ENCODE measurements around the gene PCSK5. TPM values are rescaled to one million over a fixed set of nuclear protein-coding genes. Genes with fewer than 3 reads are reported as not detected.

PCSK5 gene
- total and polyA plus RNA-seq, 4 donors: 0.58 to 3.6 (median 0.82) TPM

DNA sequence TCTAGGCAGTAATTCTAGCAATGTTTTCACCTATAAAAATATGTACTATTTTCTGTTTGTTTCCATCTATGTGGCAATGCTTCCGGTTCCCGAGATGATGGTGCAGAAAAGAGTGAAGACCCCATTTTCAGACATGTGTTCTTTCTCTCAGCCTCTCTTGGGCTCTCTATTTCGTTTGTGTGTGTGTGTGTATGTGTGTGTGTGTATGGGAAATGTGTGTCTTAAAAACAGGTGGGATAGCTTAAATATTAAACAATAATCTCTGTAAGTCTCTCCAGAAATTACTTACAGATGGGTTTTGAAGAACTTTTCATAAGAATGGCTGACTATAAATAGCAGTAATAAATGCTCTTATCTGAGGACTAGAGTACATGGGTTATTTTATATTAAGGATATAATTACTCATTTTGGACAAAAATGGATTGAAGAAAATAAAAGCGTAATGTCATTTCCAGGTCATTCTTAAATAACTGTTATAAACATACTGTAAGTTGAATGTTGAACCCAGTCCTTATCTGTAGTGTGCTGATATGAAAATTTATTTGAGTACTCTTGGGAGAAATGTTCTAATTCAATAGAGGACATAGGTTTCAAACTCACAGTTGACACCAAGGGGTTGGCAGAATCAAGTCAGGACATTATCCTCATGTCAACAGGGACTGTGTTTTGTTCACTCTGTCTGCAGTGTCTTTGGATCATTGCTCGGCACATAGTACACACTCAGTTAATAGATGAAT lies 31.1 kb downstream of the PCSK5 start:
- DNase-seq (ENCODE audit: low spot score): no peak
- TF ChIP-seq NR2F2 (IDR thresholded peaks at IDR 0.05): no peak
- TF ChIP-seq HNF4A (conservative IDR thresholded peaks at IDR 0.05): no peak
- no peak for TF ChIP-seq RAD21 (IDR thresholded peaks at IDR 0.05)
- TF ChIP-seq, protein P1, sequence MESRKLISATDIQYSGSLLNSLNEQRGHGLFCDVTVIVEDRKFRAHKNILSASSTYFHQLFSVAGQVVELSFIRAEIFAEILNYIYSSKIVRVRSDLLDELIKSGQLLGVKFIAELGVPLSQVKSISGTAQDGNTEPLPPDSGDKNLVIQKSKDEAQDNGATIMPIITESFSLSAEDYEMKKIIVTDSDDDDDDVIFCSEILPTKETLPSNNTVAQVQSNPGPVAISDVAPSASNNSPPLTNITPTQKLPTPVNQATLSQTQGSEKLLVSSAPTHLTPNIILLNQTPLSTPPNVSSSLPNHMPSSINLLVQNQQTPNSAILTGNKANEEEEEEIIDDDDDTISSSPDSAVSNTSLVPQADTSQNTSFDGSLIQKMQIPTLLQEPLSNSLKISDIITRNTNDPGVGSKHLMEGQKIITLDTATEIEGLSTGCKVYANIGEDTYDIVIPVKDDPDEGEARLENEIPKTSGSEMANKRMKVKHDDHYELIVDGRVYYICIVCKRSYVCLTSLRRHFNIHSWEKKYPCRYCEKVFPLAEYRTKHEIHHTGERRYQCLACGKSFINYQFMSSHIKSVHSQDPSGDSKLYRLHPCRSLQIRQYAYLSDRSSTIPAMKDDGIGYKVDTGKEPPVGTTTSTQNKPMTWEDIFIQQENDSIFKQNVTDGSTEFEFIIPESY (IDR thresholded peaks at IDR 0.05): no peak
- no peak for TF ChIP-seq FOXA1 (IDR thresholded peaks at IDR 0.05)
- TF ChIP-seq, protein P2, sequence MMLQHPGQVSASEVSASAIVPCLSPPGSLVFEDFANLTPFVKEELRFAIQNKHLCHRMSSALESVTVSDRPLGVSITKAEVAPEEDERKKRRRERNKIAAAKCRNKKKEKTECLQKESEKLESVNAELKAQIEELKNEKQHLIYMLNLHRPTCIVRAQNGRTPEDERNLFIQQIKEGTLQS (IDR thresholded peaks at IDR 0.05): no peak
- no peak for TF ChIP-seq TAF1 (conservative IDR thresholded peaks at IDR 0.05)
- no peak for TF ChIP-seq JUND (IDR thresholded peaks at IDR 0.05)
- TF ChIP-seq YY1 (IDR thresholded peaks at IDR 0.05): no peak
- TF ChIP-seq HNF4G (IDR thresholded peaks at IDR 0.05): no peak
- TF ChIP-seq FOXA2 (IDR thresholded peaks at IDR 0.05): no peak
- TF ChIP-seq, protein P3, sequence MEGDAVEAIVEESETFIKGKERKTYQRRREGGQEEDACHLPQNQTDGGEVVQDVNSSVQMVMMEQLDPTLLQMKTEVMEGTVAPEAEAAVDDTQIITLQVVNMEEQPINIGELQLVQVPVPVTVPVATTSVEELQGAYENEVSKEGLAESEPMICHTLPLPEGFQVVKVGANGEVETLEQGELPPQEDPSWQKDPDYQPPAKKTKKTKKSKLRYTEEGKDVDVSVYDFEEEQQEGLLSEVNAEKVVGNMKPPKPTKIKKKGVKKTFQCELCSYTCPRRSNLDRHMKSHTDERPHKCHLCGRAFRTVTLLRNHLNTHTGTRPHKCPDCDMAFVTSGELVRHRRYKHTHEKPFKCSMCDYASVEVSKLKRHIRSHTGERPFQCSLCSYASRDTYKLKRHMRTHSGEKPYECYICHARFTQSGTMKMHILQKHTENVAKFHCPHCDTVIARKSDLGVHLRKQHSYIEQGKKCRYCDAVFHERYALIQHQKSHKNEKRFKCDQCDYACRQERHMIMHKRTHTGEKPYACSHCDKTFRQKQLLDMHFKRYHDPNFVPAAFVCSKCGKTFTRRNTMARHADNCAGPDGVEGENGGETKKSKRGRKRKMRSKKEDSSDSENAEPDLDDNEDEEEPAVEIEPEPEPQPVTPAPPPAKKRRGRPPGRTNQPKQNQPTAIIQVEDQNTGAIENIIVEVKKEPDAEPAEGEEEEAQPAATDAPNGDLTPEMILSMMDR (IDR thresholded peaks at IDR 0.05; ENCODE audit: low read depth, low read length, missing input control): no peak
- TF ChIP-seq EGR1 (IDR thresholded peaks at IDR 0.05; ENCODE audit: low read depth in 2 of 2): no peak
- TF ChIP-seq RXRA (IDR thresholded peaks at IDR 0.05): no peak
- no peak for TF ChIP-seq SP1 (IDR thresholded peaks at IDR 0.05)
- H3K9me3 ChIP-seq (ENCODE audit: control insufficient read depth in 4 of 4, low read length in 3 of 4): no peaks in the 10 kb centered on the region
- H3K27me3 ChIP-seq (ENCODE audit: control insufficient read depth in 4 of 4, insufficient read depth in 4 of 4, low read length in 3 of 4): no peaks in the 10 kb centered on the region
- H3K36me3 ChIP-seq (ENCODE audit: control insufficient read depth in 4 of 4, insufficient read depth in 3 of 4, low read depth in 1 of 4, low read length in 3 of 4): no peaks in the 10 kb centered on the region
- no peak overlapping the region for H3K9ac ChIP-seq (ENCODE audit: low read depth in 1 of 2, low read length in 2 of 2)
- WGBS: 81% methylated on average over 5 of the region's 5 CpGs
- H3K27ac ChIP-seq (ENCODE audit: low read depth in 1 of 2, low read length in 2 of 2): no peak overlapping the region
- H3K4me1 ChIP-seq (ENCODE audit: control insufficient read depth in 4 of 4, insufficient read depth in 4 of 4, low read length in 3 of 4): no peaks in the 10 kb centered on the region
- H3K4me3 ChIP-seq (ENCODE audit: low read depth in 1 of 3, low read length in 3 of 3): no peak overlapping the region

DNA sequence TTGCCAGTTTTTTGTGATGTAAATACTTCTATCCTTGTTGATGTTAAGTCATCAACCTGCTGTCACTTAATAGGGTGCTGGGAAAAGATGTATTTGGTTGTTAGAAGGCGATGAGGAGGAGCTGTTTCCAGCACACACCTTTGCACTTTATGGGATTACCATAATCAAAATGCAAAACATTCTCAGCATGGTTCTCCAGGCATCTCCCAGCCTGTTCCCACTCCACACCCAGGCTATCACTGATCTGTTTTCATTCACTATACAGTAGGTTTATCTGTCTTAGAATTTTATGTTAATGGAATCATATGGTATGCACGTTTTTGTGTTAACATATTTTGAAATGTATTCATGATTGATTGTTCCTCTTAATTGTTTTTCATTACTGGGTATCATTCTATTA lies 35.9 kb downstream of the PCSK5 start:
- no peak for TF ChIP-seq FOXA1 (IDR thresholded peaks at IDR 0.05)
- no peak for TF ChIP-seq HNF4A (conservative IDR thresholded peaks at IDR 0.05)
- TF ChIP-seq, protein P1 (IDR thresholded peaks at IDR 0.05): no peak
- no peak for TF ChIP-seq RXRA (IDR thresholded peaks at IDR 0.05)
- TF ChIP-seq RAD21 (IDR thresholded peaks at IDR 0.05): no peak
- TF ChIP-seq YY1 (IDR thresholded peaks at IDR 0.05): no peak
- TF ChIP-seq JUND (IDR thresholded peaks at IDR 0.05): no peak
- TF ChIP-seq GABPA (IDR thresholded peaks at IDR 0.05 in 1 of 2, conservative IDR thresholded peaks at IDR 0.05 in 1 of 2): no peak
- no peak for TF ChIP-seq SP1 (IDR thresholded peaks at IDR 0.05)
- TF ChIP-seq, protein P4, sequence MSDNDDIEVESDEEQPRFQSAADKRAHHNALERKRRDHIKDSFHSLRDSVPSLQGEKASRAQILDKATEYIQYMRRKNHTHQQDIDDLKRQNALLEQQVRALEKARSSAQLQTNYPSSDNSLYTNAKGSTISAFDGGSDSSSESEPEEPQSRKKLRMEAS (IDR thresholded peaks at IDR 0.05): no peak
- no peak for TF ChIP-seq EGR1 (IDR thresholded peaks at IDR 0.05; ENCODE audit: low read depth in 2 of 2)
- TF ChIP-seq, protein P2 (IDR thresholded peaks at IDR 0.05): no peak
- TF ChIP-seq, protein P5, sequence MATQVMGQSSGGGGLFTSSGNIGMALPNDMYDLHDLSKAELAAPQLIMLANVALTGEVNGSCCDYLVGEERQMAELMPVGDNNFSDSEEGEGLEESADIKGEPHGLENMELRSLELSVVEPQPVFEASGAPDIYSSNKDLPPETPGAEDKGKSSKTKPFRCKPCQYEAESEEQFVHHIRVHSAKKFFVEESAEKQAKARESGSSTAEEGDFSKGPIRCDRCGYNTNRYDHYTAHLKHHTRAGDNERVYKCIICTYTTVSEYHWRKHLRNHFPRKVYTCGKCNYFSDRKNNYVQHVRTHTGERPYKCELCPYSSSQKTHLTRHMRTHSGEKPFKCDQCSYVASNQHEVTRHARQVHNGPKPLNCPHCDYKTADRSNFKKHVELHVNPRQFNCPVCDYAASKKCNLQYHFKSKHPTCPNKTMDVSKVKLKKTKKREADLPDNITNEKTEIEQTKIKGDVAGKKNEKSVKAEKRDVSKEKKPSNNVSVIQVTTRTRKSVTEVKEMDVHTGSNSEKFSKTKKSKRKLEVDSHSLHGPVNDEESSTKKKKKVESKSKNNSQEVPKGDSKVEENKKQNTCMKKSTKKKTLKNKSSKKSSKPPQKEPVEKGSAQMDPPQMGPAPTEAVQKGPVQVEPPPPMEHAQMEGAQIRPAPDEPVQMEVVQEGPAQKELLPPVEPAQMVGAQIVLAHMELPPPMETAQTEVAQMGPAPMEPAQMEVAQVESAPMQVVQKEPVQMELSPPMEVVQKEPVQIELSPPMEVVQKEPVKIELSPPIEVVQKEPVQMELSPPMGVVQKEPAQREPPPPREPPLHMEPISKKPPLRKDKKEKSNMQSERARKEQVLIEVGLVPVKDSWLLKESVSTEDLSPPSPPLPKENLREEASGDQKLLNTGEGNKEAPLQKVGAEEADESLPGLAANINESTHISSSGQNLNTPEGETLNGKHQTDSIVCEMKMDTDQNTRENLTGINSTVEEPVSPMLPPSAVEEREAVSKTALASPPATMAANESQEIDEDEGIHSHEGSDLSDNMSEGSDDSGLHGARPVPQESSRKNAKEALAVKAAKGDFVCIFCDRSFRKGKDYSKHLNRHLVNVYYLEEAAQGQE (IDR thresholded peaks at IDR 0.05): no peak
- H3K27me3 ChIP-seq (ENCODE audit: control insufficient read depth in 4 of 4, insufficient read depth in 4 of 4, low read length in 3 of 4): no peaks in the 10 kb centered on the region
- H3K27ac ChIP-seq (ENCODE audit: low read depth in 1 of 2, low read length in 2 of 2): no peak overlapping the region
- WGBS: 62% methylated on average over 2 of the region's 2 CpGs
- no peak overlapping the region for H3K9ac ChIP-seq (ENCODE audit: low read depth in 1 of 2, low read length in 2 of 2)
- H3K9me3 ChIP-seq (ENCODE audit: control insufficient read depth in 4 of 4, low read length in 3 of 4): no peaks in the 10 kb centered on the region
- H3K4me3 ChIP-seq (ENCODE audit: low read depth in 1 of 3, low read length in 3 of 3): no peak overlapping the region
- H3K36me3 ChIP-seq (ENCODE audit: control insufficient read depth in 4 of 4, insufficient read depth in 3 of 4, low read depth in 1 of 4, low read length in 3 of 4): no peaks in the 10 kb centered on the region
- H3K4me1 ChIP-seq (ENCODE audit: control insufficient read depth in 4 of 4, insufficient read depth in 4 of 4, low read length in 3 of 4): no peaks in the 10 kb centered on the region
- DNase-seq (ENCODE audit: low spot score): no peak
